Measurements from ENCODE around the gene ALDH3A2.

Gene ALDH3A2

GRCh38 chr17:19708431-19709175 is 60.1 kb downstream of the ALDH3A2 start:
- H3K4me3 ChIP-seq (ENCODE audit: low read length): no peak overlapping the region
- DNase-seq (ENCODE audit: low read depth): no peak
- TF ChIP-seq CTCF (conservative IDR thresholded peaks at IDR 0.05; ENCODE audit: low read depth, low read length): no peak

GRCh38 chr17:19709841-19710240 is 61.3 kb downstream of the ALDH3A2 start:
- no peak for TF ChIP-seq CTCF (conservative IDR thresholded peaks at IDR 0.05; ENCODE audit: low read depth, low read length)
- H3K4me3 ChIP-seq (ENCODE audit: low read length): no peak overlapping the region

GRCh38 chr17:19712436-19713004 is 64.0 kb downstream of the ALDH3A2 start:
- DNase-seq (ENCODE audit: low read depth): no peak
- no peak for TF ChIP-seq CTCF (conservative IDR thresholded peaks at IDR 0.05; ENCODE audit: low read depth, low read length)
- H3K4me3 ChIP-seq (ENCODE audit: low read length): no peak overlapping the region

More at GRCh38 chr17:19709841-19710240, 61.3 kb downstream of the ALDH3A2 start:
- DNase-seq (ENCODE audit: low read depth): no peak

GRCh38 chr17:19713462-19713861 is 64.9 kb downstream of the ALDH3A2 start:
- no peak for DNase-seq (ENCODE audit: low read depth)
- H3K4me3 ChIP-seq (ENCODE audit: low read length): no peak overlapping the region
- peak; percentile 30 for TF ChIP-seq CTCF (conservative IDR thresholded peaks at IDR 0.05; ENCODE audit: low read depth, low read length)

- no peak for TF ChIP-seq CTCF (conservative IDR thresholded peaks at IDR 0.05; ENCODE audit: low read depth, low read length)
- DNase-seq (ENCODE audit: low read depth): no peak
- no peak overlapping the region for H3K4me3 ChIP-seq (ENCODE audit: low read length)
Measured at GRCh38 chr17:19713901-19714361, 65.4 kb downstream of the ALDH3A2 start.

- DNase-seq (ENCODE audit: low read depth): no peak
- no peak overlapping the region for H3K4me3 ChIP-seq (ENCODE audit: low read length)
- no peak for TF ChIP-seq CTCF (conservative IDR thresholded peaks at IDR 0.05; ENCODE audit: low read depth, low read length)
Measured at GRCh38 chr17:19714542-19715411, 66.2 kb downstream of the ALDH3A2 start.
